Tibial artery (tissue), 4 donors: Measurements from ENCODE around the gene TUB.

Experiments
- DNase-seq, 2 donors: peaks; one replicate each; pipeline ENCODE4 v3.0.0-alpha.2; 2019
- H3K27ac ChIP-seq, 2 donors: fragments of 200-600 bp; sonication (generic) in 1 of 2; 1 replicate in 1 of 2; 2 replicates in 1 of 2; pipeline ENCODE4 v1.5.1; 2018 to 2019; ENCODE audit warnings: mild to moderate bottlenecking in 1 of 2
- H3K27me3 ChIP-seq, 2 donors: fragments of 200-600 bp; sonication (generic) in 1 of 2; one replicate each; pipeline versions ENCODE4 v1.5.1 to v1.6.0; 2016 to 2019
- H3K36me3 ChIP-seq, 3 donors: fragments of 200-600 bp; sonication (generic) in 2 of 3; one replicate each; pipeline ENCODE4 v1.5.1; 2016 to 2019; ENCODE audit warnings: mild to moderate bottlenecking in 2 of 3
- H3K4me1 ChIP-seq, 4 donors: fragments of 200-600 bp; sonication (generic) in 2 of 4; 1 replicate in 3 of 4; 2 replicates in 1 of 4; pipeline ENCODE4 v1.5.1; 2016 to 2019
- H3K4me3 ChIP-seq, 2 donors: fragments of 200-600 bp; sonication (generic) in 1 of 2; 1 replicate in 1 of 2; 2 replicates in 1 of 2; pipeline ENCODE4 v1.5.1; 2018 to 2019; ENCODE audit warnings: mild to moderate bottlenecking in 2 of 2
- H3K9me3 ChIP-seq, 3 donors: fragments of 200-600 bp; sonication (generic) in 1 of 3; one replicate each; pipeline ENCODE4 v1.5.1; 2016 to 2019
- CTCF ChIP-seq, 2 experiments: fragments of 200-600 bp in 1 of 2; fragments of 450-650 bp in 1 of 2; IDR thresholded peaks; one replicate each; pipeline ENCODE4 v1.5.1; 2017 to 2019; ENCODE audit warnings: antibody characterized with exemption in 2 of 2, mild to moderate bottlenecking in 1 of 2, moderate library complexity in 1 of 2
- intact Hi-C: fragments of 100-400 bp; cut with DNase I; formaldehyde crosslinking; loops from one replicate; pipeline ENCODE4 v1.15.0; 2023; ENCODE audit warnings: low total_unique reads

Gene TUB

GRCh38 chr11:8040921-8041285 is 40.1 kb upstream of the TUB start:
- no peak overlapping the region for H3K4me3 ChIP-seq
- H3K27me3 ChIP-seq, result peaks cover 0 to 2% of the 10 kb centered on the region in 2 donors
- no peaks in the 10 kb centered on the region for H3K9me3 ChIP-seq
- H3K36me3 ChIP-seq, result no peaks in the 10 kb centered on the region
- TF ChIP-seq CTCF (IDR thresholded peaks at IDR 0.05), result no peak
- no peak for DNase-seq
- no peaks in the 10 kb centered on the region for H3K4me1 ChIP-seq
- no peak overlapping the region for H3K27ac ChIP-seq
- intact Hi-C loops, result no loop called here

- TF ChIP-seq CTCF (IDR thresholded peaks at IDR 0.05), result no peak
- no peaks in the 10 kb centered on the region for H3K4me1 ChIP-seq
- intact Hi-C loops, result no loop called here
Observed at GRCh38 chr11:8041576-8041975, 39.4 kb upstream of the TUB start.

GRCh38 chr11:8043756-8044155 is 37.3 kb upstream of the TUB start:
- H3K27ac ChIP-seq, result no peak overlapping the region
- H3K9me3 ChIP-seq, result no peaks in the 10 kb centered on the region
- TF ChIP-seq CTCF (IDR thresholded peaks at IDR 0.05), result no peak
- peaks cover 0 to 4% of the 10 kb centered on the region in 2 donors for H3K27me3 ChIP-seq
- intact Hi-C loops, result no loop called here
- no peak for DNase-seq
- no peaks in the 10 kb centered on the region for H3K4me1 ChIP-seq
- no peak overlapping the region for H3K4me3 ChIP-seq
- no peaks in the 10 kb centered on the region for H3K36me3 ChIP-seq

More at GRCh38 chr11:8041576-8041975, 39.4 kb upstream of the TUB start:
- Histone ChIP-seq H3K27me3 (peaks cover 0 to 4% of the 10 kb centered on the region in 2 donors), H3K27ac (no peak overlapping the region), H3K4me3 (no peak overlapping the region), H3K9me3 (no peaks in the 10 kb centered on the region), H3K36me3 (no peaks in the 10 kb centered on the region)
- no peak for DNase-seq

GRCh38 chr11:8045839-8046238 is 35.2 kb upstream of the TUB start:
- no peak for TF ChIP-seq CTCF (IDR thresholded peaks at IDR 0.05)
- DNase-seq, result no peak
- Histone ChIP-seq H3K4me3 (no peak overlapping the region), H3K4me1 (no peaks in the 10 kb centered on the region), H3K36me3 (no peaks in the 10 kb centered on the region), H3K27me3 (peaks cover 0 to 4% of the 10 kb centered on the region in 2 donors), H3K27ac (no peak overlapping the region), H3K9me3 (no peaks in the 10 kb centered on the region)
- intact Hi-C loops, result no loop called here

GRCh38 chr11:8047382-8047781 is 33.6 kb upstream of the TUB start:
- Histone ChIP-seq H3K4me1 (no peaks in the 10 kb centered on the region), H3K9me3 (no peaks in the 10 kb centered on the region), H3K36me3 (no peaks in the 10 kb centered on the region), H3K27ac (no peak overlapping the region), H3K27me3 (peaks cover 0 to 4% of the 10 kb centered on the region in 2 donors), H3K4me3 (no peak overlapping the region)
- intact Hi-C loops, result no loop called here
- no peak for DNase-seq
- TF ChIP-seq CTCF (IDR thresholded peaks at IDR 0.05), result no peak

- intact Hi-C loops, result no loop called here
- DNase-seq, result no peak
- Histone ChIP-seq H3K36me3 (no peaks in the 10 kb centered on the region), H3K9me3 (no peaks in the 10 kb centered on the region), H3K4me3 (no peak overlapping the region), H3K4me1 (no peaks in the 10 kb centered on the region), H3K27me3 (peaks cover 0 to 4% of the 10 kb centered on the region in 2 donors), H3K27ac (no peak overlapping the region)
- no peak for TF ChIP-seq CTCF (IDR thresholded peaks at IDR 0.05)
Observed at GRCh38 chr11:8049084-8049483, 31.9 kb upstream of the TUB start.
